H1 (cell line): ENCODE data around the gene C1QL1. TPM values are rescaled to one million over a fixed set of nuclear protein-coding genes. Genes with fewer than 3 reads are reported as not detected.
"Not testable (repeated sequence)": the region's sequence is repeated elsewhere in the genome, so short reads cannot be mapped to it uniquely, and the experiment has no call there.

Source experiments
- CTCF ChIA-PET: fragments of 300-600 bp; sonication (Branson Sonifier 250); formaldehyde crosslinking; loops from one replicate; lab custom pipeline; 2021; ENCODE audit not compliant: partially characterized antibody; lab: Charles Lee
- POLR2A ChIA-PET: fragments of 300-600 bp; sonication (Branson Sonifier 250); formaldehyde crosslinking; loops from one replicate; lab custom pipeline; 2021; ENCODE audit warnings: inconsistent platforms; ENCODE audit not compliant: partially characterized antibody; lab: Charles Lee
- DNase-seq, 2 experiments: peaks; one replicate each; pipeline versions ENCODE4 v3.0.0 to v3.0.0-alpha.2; 2010 to 2022; ENCODE audit warnings: low spot score in 2 of 2, low read depth in 1 of 2, mixed read lengths in 1 of 2
- FAIRE-seq: peaks from 2 replicates; lab custom pipeline; 2011; peaks lifted over from hg19 to GRCh38; lab: Jason Lieb, UNC
- H2AFZ ChIP-seq: 2 replicates; pipeline ENCODE4 v1.8.1; 2012; ENCODE audit warnings: low read length, inconsistent platforms
- H2AK5ac ChIP-seq: 2 replicates; pipeline ENCODE4 v1.6.1; 2013; ENCODE audit warnings: low read depth, low read length
- H2BK120ac ChIP-seq: replicated peaks from 2 replicates; pipeline ENCODE3; 2013; ENCODE audit warnings: low read depth, low read length, inconsistent platforms
- H2BK12ac ChIP-seq: 2 replicates; pipeline ENCODE4 v1.6.1; 2013; ENCODE audit warnings: low read depth, low read length
- H2BK15ac ChIP-seq: 2 replicates; pipeline ENCODE4 v1.6.1; 2013; ENCODE audit warnings: low read length
- H2BK20ac ChIP-seq: 2 replicates; pipeline ENCODE4 v1.6.1; 2013; ENCODE audit warnings: low read length
- H2BK5ac ChIP-seq: 2 replicates; pipeline ENCODE4 v1.6.1; 2013; ENCODE audit warnings: low read depth, low read length
- H3K14ac ChIP-seq: 2 replicates; pipeline ENCODE4 v1.6.1; 2013; ENCODE audit warnings: inconsistent platforms; ENCODE audit not compliant: insufficient read length
- H3K18ac ChIP-seq: 2 replicates; pipeline ENCODE4 v1.6.1; 2013; ENCODE audit warnings: low read length; ENCODE audit errors: extremely low read depth
- H3K23ac ChIP-seq: 2 replicates; pipeline ENCODE4 v1.6.1; 2013; ENCODE audit warnings: inconsistent platforms; ENCODE audit not compliant: insufficient read length
- H3K23me2 ChIP-seq: 2 replicates; pipeline ENCODE4 v1.6.1; 2013; ENCODE audit warnings: low read depth, low read length
- H3K27ac ChIP-seq: 2 replicates; pipeline ENCODE4 v1.6.1; 2011; ENCODE audit warnings: low read depth, low read length, inconsistent platforms
- H3K27me3 ChIP-seq, 4 experiments: replicated peaks in 1 of 4; 1 replicate in 1 of 4; 2 replicates in 3 of 4; pipeline versions ENCODE4 v1.6.1 to v1.8.1; 2011 to 2013; ENCODE audit warnings: low read length in 3 of 4, mild to moderate bottlenecking in 3 of 4, inconsistent platforms in 2 of 4, mixed read lengths in 2 of 4, moderate library complexity in 1 of 4; ENCODE audit not compliant: control insufficient read depth in 3 of 4, insufficient read depth in 3 of 4; ENCODE audit errors: extremely low read depth in 1 of 4
- H3K36me3 ChIP-seq, 4 experiments: 2 replicates each; pipeline versions ENCODE4 v1.6.1 to v1.8.1; 2011 to 2013; ENCODE audit warnings: mild to moderate bottlenecking in 4 of 4, low read length in 3 of 4, moderate library complexity in 2 of 4, control low read depth in 1 of 4, inconsistent platforms in 1 of 4; ENCODE audit not compliant: insufficient read depth in 4 of 4, control insufficient read depth in 2 of 4
- H3K4ac ChIP-seq: replicated peaks from 2 replicates; pipeline ENCODE3; 2013; ENCODE audit warnings: low read length, low read depth, mixed read lengths, inconsistent platforms; ENCODE audit not compliant: insufficient read length
- H3K4me1 ChIP-seq, 4 experiments: replicated peaks in 1 of 4; 1 replicate in 1 of 4; 2 replicates in 3 of 4; pipeline versions ENCODE4 v1.6.1 to v1.8.1; 2011 to 2013; ENCODE audit warnings: low read length in 3 of 4, inconsistent platforms in 2 of 4, mixed read lengths in 1 of 4; ENCODE audit not compliant: insufficient read depth in 4 of 4, control insufficient read depth in 3 of 4
- H3K4me2 ChIP-seq, 2 experiments: 2 replicates each; pipeline versions ENCODE4 v1.6.1 to v1.8.1; 2011 to 2013; ENCODE audit warnings: low read depth in 2 of 2, low read length in 2 of 2, control low read depth in 1 of 2, inconsistent platforms in 1 of 2, mild to moderate bottlenecking in 1 of 2; ENCODE audit not compliant: insufficient read depth in 1 of 2
- H3K4me3 ChIP-seq, 4 experiments: fragments of 200-600, 300-600 bp in 1 of 4; sonication (generic), shearing (Covaris generic), sonication (Bioruptor Twin) in 1 of 4; 2 replicates each; pipeline versions ENCODE4 v1.5.1 to v1.8.1; 2011 to 2016; ENCODE audit warnings: low read length in 4 of 4, low read depth in 3 of 4, control low read depth in 2 of 4, inconsistent platforms in 2 of 4, mild to moderate bottlenecking in 2 of 4, mixed read lengths in 1 of 4, moderate library complexity in 1 of 4; ENCODE audit not compliant: insufficient read depth in 2 of 4; ENCODE audit errors: extremely low read depth in 1 of 4
- H3K56ac ChIP-seq: replicated peaks from 2 replicates; pipeline ENCODE3; 2013; ENCODE audit warnings: low read depth, mild to moderate bottlenecking, mixed read lengths, low read length, inconsistent platforms; ENCODE audit not compliant: insufficient read length
- H3K79me1 ChIP-seq: 2 replicates; pipeline ENCODE4 v1.6.1; 2013; ENCODE audit warnings: low read depth, low read length, control low read depth
- H3K79me2 ChIP-seq, 2 experiments: 2 replicates each; pipeline versions ENCODE4 v1.6.1 to v1.8.1; 2012 to 2013; ENCODE audit warnings: low read length in 2 of 2, mild to moderate bottlenecking in 2 of 2, inconsistent platforms in 1 of 2; ENCODE audit not compliant: insufficient read depth in 2 of 2, control insufficient read depth in 1 of 2
- H3K9ac ChIP-seq, 4 experiments: replicated peaks in 1 of 4; 1 replicate in 1 of 4; 2 replicates in 3 of 4; pipeline versions ENCODE4 v1.6.1 to v1.8.1; 2011 to 2013; ENCODE audit warnings: low read depth in 3 of 4, low read length in 3 of 4, control low read depth in 2 of 4, mild to moderate bottlenecking in 2 of 4, moderate library complexity in 2 of 4, inconsistent platforms in 1 of 4; ENCODE audit errors: extremely low read depth in 1 of 4
- H3K9me3 ChIP-seq, 2 experiments: 2 replicates each; pipeline versions ENCODE4 v1.6.1 to v1.8.1; 2012 to 2013; ENCODE audit warnings: mild to moderate bottlenecking in 2 of 2, moderate library complexity in 2 of 2, control low read depth in 1 of 2, inconsistent platforms in 1 of 2, low read depth in 1 of 2, low read length in 1 of 2, mixed read lengths in 1 of 2; ENCODE audit not compliant: insufficient read depth in 2 of 2
- H4K20me1 ChIP-seq, 2 experiments: replicated peaks in 1 of 2; 2 replicates each; pipeline versions ENCODE3 to v1.8.1; 2011 to 2013; ENCODE audit warnings: inconsistent platforms in 2 of 2, low read length in 2 of 2, mild to moderate bottlenecking in 1 of 2; ENCODE audit not compliant: insufficient read depth in 2 of 2, control insufficient read depth in 1 of 2
- H4K5ac ChIP-seq: 2 replicates; pipeline ENCODE4 v1.6.1; 2013; ENCODE audit warnings: low read length, low read depth, mixed read lengths, inconsistent platforms; ENCODE audit not compliant: insufficient read length
- H4K8ac ChIP-seq: 2 replicates; pipeline ENCODE4 v1.8.0; 2013; ENCODE audit warnings: mild to moderate bottlenecking, moderate library complexity, low read length, inconsistent platforms; ENCODE audit not compliant: insufficient read depth; ENCODE audit errors: extremely low read depth
- H4K91ac ChIP-seq: replicated peaks from 2 replicates; pipeline ENCODE3; 2013; ENCODE audit warnings: low read length, mixed read lengths, inconsistent platforms; ENCODE audit not compliant: insufficient read length
- ATF2 ChIP-seq: IDR thresholded peaks from 2 replicates; pipeline ENCODE4 v1.6.1; 2012; ENCODE audit warnings: low read length, inconsistent platforms
- BACH1 ChIP-seq: IDR thresholded peaks from 2 replicates; pipeline ENCODE4 v1.6.1; 2012; ENCODE audit warnings: low read length, improper control_type of control experiment
- GTF2F1 ChIP-seq: IDR thresholded peaks from 2 replicates; pipeline ENCODE4 v1.6.1; 2012; ENCODE audit warnings: low read depth, low read length, improper control_type of control experiment, borderline replicate concordance
- KDM4A ChIP-seq: IDR thresholded peaks from one replicate; pipeline ENCODE4 v1.7.1; 2012; ENCODE audit warnings: low read depth, mild to moderate bottlenecking, moderate library complexity, low read length, inconsistent platforms; ENCODE audit not compliant: severe bottlenecking
- RXRA ChIP-seq: IDR thresholded peaks from 2 replicates; pipeline ENCODE4 v1.6.1; 2011; ENCODE audit warnings: low read depth, mild to moderate bottlenecking, low read length, moderate library complexity; ENCODE audit not compliant: insufficient read depth
- WGBS, 2 experiments: shearing (Covaris generic) in 1 of 2; methylation state at CpG; one replicate each; pipeline versions ENCODE4 v1.1.6 to v1.1.7; 2013 to 2015; ENCODE audit warnings: low lambda C conversion rate in 2 of 2, mixed read lengths in 2 of 2, inconsistent platforms in 1 of 2, low coverage in 1 of 2, missing lambda C conversion rate in 1 of 2; ENCODE audit not compliant: insufficient replicate concordance in 2 of 2, insufficient coverage in 1 of 2, insufficient read length in 1 of 2; ENCODE audit errors: extremely low coverage in 1 of 2, missing lambda C conversion rate in 1 of 2; 5-methylcytosine and 5-hydroxymethylcytosine counted together
- polyA plus RNA-seq, 7 experiments: library from polyadenylated mRNA; depleted of rRNA in 3 of 7; stranded (reverse) in 5 of 7; unstranded in 2 of 7; fragments of >200 nt in 5 of 7; fragments of 200-250 nt in 2 of 7; gene quantifications; 1 replicate in 5 of 7; 2 replicates in 1 of 7; 4 replicates in 1 of 7; pipeline versions ENCODE4 v1.2.1 to v1.2.3, GENCODE V29; 2011 to 2013; ENCODE audit warnings: missing spikeins in 2 of 7, mixed read lengths in 2 of 7
- total RNA-seq: library from RNA; stranded (reverse); fragmentation: NEBNext Ultra II Directional; extraction: Animal tissue kit (Norgen Biotek cat#: 25700); gene quantifications from 2 replicates; pipeline ENCODE4 v1.2.1, GENCODE V29; 2021

Gene C1QL1
- total and polyA plus RNA-seq, 2 of the 8 experiments (the other 6 are each of a cell fraction or from before 2014, with no cell fraction given), result 7.6 to 10.5 TPM

DNA sequence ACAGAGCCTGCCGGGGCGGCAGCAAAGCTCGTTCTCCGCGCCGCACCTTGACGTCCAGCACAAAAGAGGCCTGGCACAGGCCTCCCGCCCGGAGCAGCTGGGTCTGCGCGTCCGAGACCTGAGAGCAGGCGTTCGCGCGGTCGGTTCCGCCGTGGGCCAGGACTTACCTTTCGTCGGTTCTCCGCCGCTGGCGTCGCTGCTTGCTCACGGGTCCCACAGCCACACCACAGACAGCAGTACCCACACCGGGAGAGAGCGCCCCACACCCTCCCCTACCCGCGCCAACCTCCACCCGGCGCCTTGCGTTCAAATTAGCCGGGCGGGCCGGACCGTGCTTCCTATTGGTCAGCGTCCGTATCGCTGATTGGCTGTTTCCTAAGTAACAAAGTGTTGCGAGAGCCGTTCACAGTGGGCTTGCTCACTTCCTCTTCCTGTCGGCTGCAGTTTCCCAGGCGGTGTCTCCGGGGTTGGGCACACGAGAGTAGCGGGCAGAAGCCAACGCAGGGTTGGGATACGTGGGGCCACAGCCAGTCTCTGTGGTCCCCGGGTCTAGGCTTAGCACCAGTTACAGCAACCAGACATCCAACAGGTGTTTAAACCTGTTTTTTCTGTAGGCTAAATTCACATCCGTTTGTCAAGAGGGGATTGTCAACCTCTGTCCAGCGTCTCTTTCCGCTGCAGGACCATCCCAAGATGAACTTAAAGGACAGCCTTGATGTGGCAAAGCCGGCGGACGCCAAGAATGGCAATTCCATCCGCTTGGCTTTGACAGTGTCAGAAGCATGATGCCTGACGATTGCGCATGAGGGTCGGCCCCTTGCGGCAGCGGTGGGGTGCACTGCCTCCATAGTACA is 20.4 kb downstream of the C1QL1 start, which contains the start of gene KIF18B (continued):
- TF ChIP-seq GTF2F1 (no peak), KDM4A (peak; percentile 60), ATF2 (no peak), RXRA (no peak), BACH1 (no peak)

GRCh38 chr17:44945652-44946051 is 22.5 kb downstream of the C1QL1 start:
- not testable (repeated sequence) for H2BK120ac ChIP-seq, H4K91ac ChIP-seq, H3K79me1 ChIP-seq, H4K8ac ChIP-seq, H3K56ac ChIP-seq, H3K18ac ChIP-seq, H2AFZ ChIP-seq, FAIRE-seq, H3K23ac ChIP-seq, H2BK12ac ChIP-seq, H2AK5ac ChIP-seq, H3K9me3 ChIP-seq, H3K4me1 ChIP-seq, H3K14ac ChIP-seq, H3K23me2 ChIP-seq, H3K9ac ChIP-seq, H2BK5ac ChIP-seq, DNase-seq, H3K27me3 ChIP-seq, H2BK20ac ChIP-seq, H3K4ac ChIP-seq, H4K5ac ChIP-seq, H3K36me3 ChIP-seq, H3K27ac ChIP-seq, H4K20me1 ChIP-seq, H2BK15ac ChIP-seq
- WGBS, 2 experiments, result 90% methylated on average over 9 of the region's 10 CpGs; no CpG with 5 or more reads in 1 of the 2 experiments
- peaks cover 6 to 60% of the 10 kb centered on the region in 2 experiments for H3K79me2 ChIP-seq
- ChIA-PET POLR2A (interaction anchor here (0.9 to 1.3 kb wide), 5 partner anchors 9 to 203 kb away, joined by 3 to 6 read pairs (median 3); partner anchors contain the start of gene HEXIM1), CTCF (interaction anchor here (0.6 to 2.0 kb wide), 6 partner anchors 24 to 226 kb away, joined by 3 to 6 read pairs (median 4); partner anchors contain the start of gene GFAP)
- peak overlapping the region in 1 of 4 experiments; percentile 100; a peak in 2 of 8 replicates for H3K4me3 ChIP-seq
- peak overlapping the region in 1 of 2 experiments; percentile 97; a peak in 1 of 4 replicates for H3K4me2 ChIP-seq
